Glomerular visceral epithelial cell (primary cell): ENCODE data around the gene PPP2R2B.
"Not testable (repeated sequence)": the region's sequence is repeated elsewhere in the genome, so short reads cannot be mapped to it uniquely, and the experiment has no call there.

Experiments
- DNase-seq: peaks from one replicate; pipeline ENCODE4 v3.0.0-alpha.2; 2016; ENCODE audit errors: extremely low spot score

The PPP2R2B gene

GRCh38 chr5:146607659-146608332, 270.8 kb downstream of the PPP2R2B start:
- no peak for DNase-seq

GRCh38 chr5:146606893-146607292, 271.7 kb downstream of the PPP2R2B start:
- DNase-seq = no peak

- no peak for DNase-seq
Measured at GRCh38 chr5:146600376-146600775, 278.2 kb downstream of the PPP2R2B start.

GRCh38 chr5:146599261-146599660, 279.3 kb downstream of the PPP2R2B start:
- DNase-seq = no peak

GRCh38 chr5:146595088-146595487, 283.5 kb downstream of the PPP2R2B start:
- DNase-seq = no peak

GRCh38 chr5:146592352-146592751, 286.2 kb downstream of the PPP2R2B start:
- DNase-seq = no peak

- no peak for DNase-seq
Measured at GRCh38 chr5:146589028-146589345, 289.6 kb downstream of the PPP2R2B start.

GRCh38 chr5:146588331-146589027, 290.1 kb downstream of the PPP2R2B start:
- no peak for DNase-seq

GRCh38 chr5:146586752-146587151, 291.8 kb downstream of the PPP2R2B start:
- DNase-seq = no peak

GRCh38 chr5:146584750-146585149, 293.8 kb downstream of the PPP2R2B start:
- no peak for DNase-seq

- no peak for DNase-seq
Measured at GRCh38 chr5:146582051-146582596, 296.4 kb downstream of the PPP2R2B start.

GRCh38 chr5:146580237-146580636, 298.3 kb downstream of the PPP2R2B start:
- no peak for DNase-seq

- DNase-seq = no peak
Measured at GRCh38 chr5:146574713-146575112, 303.8 kb downstream of the PPP2R2B start.

- no peak for DNase-seq
Measured at GRCh38 chr5:146568161-146568560, 310.4 kb downstream of the PPP2R2B start.

GRCh38 chr5:146565764-146566367, 312.7 kb downstream of the PPP2R2B start:
- DNase-seq = peak; percentile 47

- no peak for DNase-seq
Measured at GRCh38 chr5:146564007-146564762, 314.4 kb downstream of the PPP2R2B start.

GRCh38 chr5:146562461-146562860, 316.1 kb downstream of the PPP2R2B start:
- no peak for DNase-seq

- DNase-seq = no peak
Measured at GRCh38 chr5:146561711-146562110, 316.8 kb downstream of the PPP2R2B start.

GRCh38 chr5:146560205-146560812, 318.2 kb downstream of the PPP2R2B start:
- DNase-seq = peak; percentile 75

GRCh38 chr5:146556884-146557283, 321.7 kb downstream of the PPP2R2B start:
- not testable (repeated sequence) for DNase-seq

GRCh38 chr5:146553446-146553845, 325.1 kb downstream of the PPP2R2B start:
- no peak for DNase-seq

GRCh38 chr5:146549615-146550014, 328.9 kb downstream of the PPP2R2B start:
- no peak for DNase-seq
